Activated CD4-positive, alpha-beta T cell treated with anti-CD3 and anti-CD28 coated beads, Interleukin-2, amount 10 ng/mL, durations not matched to agents 24 days and 14 days (primary cell): ENCODE measurements around the gene NMNAT3. TPM values are rescaled to one million over a fixed set of nuclear protein-coding genes. Genes with fewer than 3 reads are reported as not detected.
A peak's percentile ranks its signal among the peaks of the same experiment; 100 is the strongest.

Source experiments
- DNase-seq: peaks from one replicate; pipeline ENCODE4 v3.0.0; 2022
- H3K27ac Mint-ChIP-seq: one replicate; pipeline ENCODE4 v1.8.0; 2022; ENCODE audit warnings: mild to moderate bottlenecking, mixed read lengths
- H3K27me3 Mint-ChIP-seq: one replicate; pipeline ENCODE4 v1.8.0; 2022; ENCODE audit warnings: mixed read lengths
- H3K36me3 Mint-ChIP-seq: one replicate; pipeline ENCODE4 v1.8.0; 2022; ENCODE audit warnings: low read depth, mild to moderate bottlenecking, mixed read lengths
- H3K4me1 Mint-ChIP-seq: one replicate; pipeline ENCODE4 v1.8.0; 2021; ENCODE audit warnings: mixed read lengths
- H3K4me3 Mint-ChIP-seq: one replicate; pipeline ENCODE4 v1.8.0; 2022; ENCODE audit warnings: mild to moderate bottlenecking, moderate library complexity, mixed read lengths
- H3K9me3 Mint-ChIP-seq: one replicate; pipeline ENCODE4 v1.8.0; 2021; ENCODE audit warnings: mixed read lengths
- intact Hi-C: fragments of 100-400 bp; cut with micrococcal nuclease; formaldehyde crosslinking; loops from one replicate; pipeline ENCODE4 v1.15.1; 2023
- total RNA-seq: library from RNA; stranded (reverse); gene quantifications from 2 replicates; pipeline ENCODE4 v1.2.3, GENCODE V29; 2022

Gene NMNAT3
- total RNA-seq, 1 donor from 2014 or later = 1.0 TPM

GRCh38 chr3:139689708-139690228 is 12.0 kb upstream of the NMNAT3 start:
- Mint-ChIP-seq H3K9me3 (no peaks in the 10 kb centered on the region), H3K27me3 (peaks cover 14% of the 10 kb centered on the region), H3K4me3 (no peak overlapping the region), H3K4me1 (no peaks in the 10 kb centered on the region), H3K36me3 (no peaks in the 10 kb centered on the region), H3K27ac (no peak overlapping the region)
- DNase-seq = no peak
- intact Hi-C loops = no loop called here

- Mint-ChIP-seq H3K9me3 (no peaks in the 10 kb centered on the region), H3K4me3 (no peak overlapping the region), H3K27me3 (peaks cover 14% of the 10 kb centered on the region), H3K27ac (no peak overlapping the region), H3K36me3 (no peaks in the 10 kb centered on the region), H3K4me1 (no peaks in the 10 kb centered on the region)
- no peak for DNase-seq
- intact Hi-C loops = no loop called here
Observed at GRCh38 chr3:139689122-139689521, 11.3 kb upstream of the NMNAT3 start.

GRCh38 chr3:139687431-139687830 is 9.7 kb upstream of the NMNAT3 start:
- DNase-seq = no peak
- no peak overlapping the region for H3K4me3 Mint-ChIP-seq
- H3K27me3 Mint-ChIP-seq = peaks cover 14% of the 10 kb centered on the region
- no peak overlapping the region for H3K27ac Mint-ChIP-seq
- no peaks in the 10 kb centered on the region for H3K36me3 Mint-ChIP-seq
- intact Hi-C loops = no loop called here
- no peaks in the 10 kb centered on the region for H3K9me3 Mint-ChIP-seq
- H3K4me1 Mint-ChIP-seq = no peaks in the 10 kb centered on the region

GRCh38 chr3:139686624-139687023 is 8.9 kb upstream of the NMNAT3 start:
- no peaks in the 10 kb centered on the region for H3K36me3 Mint-ChIP-seq
- H3K27ac Mint-ChIP-seq = no peak overlapping the region
- H3K9me3 Mint-ChIP-seq = no peaks in the 10 kb centered on the region
- no peak for DNase-seq
- no peak overlapping the region for H3K4me3 Mint-ChIP-seq
- H3K27me3 Mint-ChIP-seq = peaks cover 14% of the 10 kb centered on the region
- no peaks in the 10 kb centered on the region for H3K4me1 Mint-ChIP-seq
- intact Hi-C loops = no loop called here

GRCh38 chr3:139686206-139686605 is 8.4 kb upstream of the NMNAT3 start:
- intact Hi-C loops = no loop called here
- H3K4me1 Mint-ChIP-seq = no peaks in the 10 kb centered on the region
- no peak overlapping the region for H3K27ac Mint-ChIP-seq
- peaks cover 14% of the 10 kb centered on the region for H3K27me3 Mint-ChIP-seq
- no peaks in the 10 kb centered on the region for H3K9me3 Mint-ChIP-seq
- H3K4me3 Mint-ChIP-seq = no peak overlapping the region
- H3K36me3 Mint-ChIP-seq = no peaks in the 10 kb centered on the region
- DNase-seq = no peak

GRCh38 chr3:139679220-139679775 is 1.5 kb upstream of the NMNAT3 start:
- no peaks in the 10 kb centered on the region for H3K36me3 Mint-ChIP-seq
- H3K9me3 Mint-ChIP-seq = no peaks in the 10 kb centered on the region
- peaks cover 8% of the 10 kb centered on the region for H3K27me3 Mint-ChIP-seq
- no peak for DNase-seq
- intact Hi-C loops = loop anchor here (5.0 kb wide), 1 partner anchor 337 kb away; the partner anchor contains the start of gene MRPS22
- H3K4me3 Mint-ChIP-seq = no peak overlapping the region
- H3K4me1 Mint-ChIP-seq = peaks cover 5% of the 10 kb centered on the region
- no peak overlapping the region for H3K27ac Mint-ChIP-seq

GRCh38 chr3:139676632-139677387 is 962 bp downstream of the NMNAT3 start:
- peaks cover 8% of the 10 kb centered on the region for H3K27me3 Mint-ChIP-seq
- H3K36me3 Mint-ChIP-seq = no peaks in the 10 kb centered on the region
- H3K9me3 Mint-ChIP-seq = no peaks in the 10 kb centered on the region
- intact Hi-C loops = loop anchor here (5.0 kb wide), 1 partner anchor 335 kb away; the partner anchor contains the start of gene MRPS22
- H3K4me1 Mint-ChIP-seq = peaks cover 5% of the 10 kb centered on the region
- H3K4me3 Mint-ChIP-seq = peak overlapping the region; percentile 79
- no peak overlapping the region for H3K27ac Mint-ChIP-seq
- DNase-seq = no peak

- H3K27me3 Mint-ChIP-seq = peaks cover 8% of the 10 kb centered on the region
- no peaks in the 10 kb centered on the region for H3K9me3 Mint-ChIP-seq
- no peak overlapping the region for H3K27ac Mint-ChIP-seq
- H3K4me3 Mint-ChIP-seq = no peak overlapping the region
- DNase-seq = no peak
- H3K4me1 Mint-ChIP-seq = peaks cover 5% of the 10 kb centered on the region
- no peaks in the 10 kb centered on the region for H3K36me3 Mint-ChIP-seq
- intact Hi-C loops = loop anchor here (5.0 kb wide), 1 partner anchor 334 kb away; the partner anchor contains the start of gene MRPS22
Observed at GRCh38 chr3:139676108-139676507, 1.7 kb downstream of the NMNAT3 start.

GRCh38 chr3:139675327-139675726 is 2.4 kb downstream of the NMNAT3 start:
- intact Hi-C loops = loop anchor here (5.0 kb wide), 1 partner anchor 333 kb away; the partner anchor contains the start of gene MRPS22
- Mint-ChIP-seq H3K27ac (no peak overlapping the region), H3K36me3 (no peaks in the 10 kb centered on the region), H3K27me3 (peaks cover 5% of the 10 kb centered on the region), H3K9me3 (no peaks in the 10 kb centered on the region), H3K4me3 (no peak overlapping the region), H3K4me1 (peaks cover 5% of the 10 kb centered on the region)
- DNase-seq = no peak

- Mint-ChIP-seq H3K27ac (no peak overlapping the region), H3K4me3 (no peak overlapping the region), H3K27me3 (peaks cover 3% of the 10 kb centered on the region), H3K36me3 (no peaks in the 10 kb centered on the region), H3K9me3 (no peaks in the 10 kb centered on the region), H3K4me1 (peaks cover 5% of the 10 kb centered on the region)
- no peak for DNase-seq
- intact Hi-C loops = loop anchor here (5.0 kb wide), 1 partner anchor 332 kb away; the partner anchor contains the start of gene MRPS22
Observed at GRCh38 chr3:139674571-139675260, 3.1 kb downstream of the NMNAT3 start.

GRCh38 chr3:139672884-139673283 is 4.9 kb downstream of the NMNAT3 start:
- Mint-ChIP-seq H3K27ac (no peak overlapping the region), H3K36me3 (no peaks in the 10 kb centered on the region), H3K4me3 (no peak overlapping the region), H3K4me1 (peaks cover 4% of the 10 kb centered on the region), H3K9me3 (no peaks in the 10 kb centered on the region), H3K27me3 (peaks cover 3% of the 10 kb centered on the region)
- intact Hi-C loops = no loop called here
- no peak for DNase-seq

- no peak for DNase-seq
- H3K27me3 Mint-ChIP-seq = peaks cover 2% of the 10 kb centered on the region
- intact Hi-C loops = no loop called here
- H3K9me3 Mint-ChIP-seq = no peaks in the 10 kb centered on the region
- H3K36me3 Mint-ChIP-seq = no peaks in the 10 kb centered on the region
- H3K4me3 Mint-ChIP-seq = no peak overlapping the region
- peaks cover 3% of the 10 kb centered on the region for H3K4me1 Mint-ChIP-seq
- H3K27ac Mint-ChIP-seq = no peak overlapping the region
Observed at GRCh38 chr3:139671863-139672646, 5.7 kb downstream of the NMNAT3 start.

- no peak for DNase-seq
- Mint-ChIP-seq H3K27me3 (no peaks in the 10 kb centered on the region), H3K36me3 (no peaks in the 10 kb centered on the region), H3K4me3 (no peak overlapping the region), H3K9me3 (no peaks in the 10 kb centered on the region), H3K27ac (no peak overlapping the region), H3K4me1 (no peaks in the 10 kb centered on the region)
- intact Hi-C loops = no loop called here
Observed at GRCh38 chr3:139671107-139671506, 6.7 kb downstream of the NMNAT3 start.
